NCI-H2196 (cell line): ENCODE measurements around the gene UHMK1.
"Not testable (repeated sequence)": the region's sequence is repeated elsewhere in the genome, so short reads cannot be mapped to it uniquely, and the experiment has no call there.

Experiments used
- DNase-seq: peaks from one replicate; lab custom pipeline; 2025; ENCODE audit not compliant: unreplicated experiment; lab: John Stamatoyannopoulos, UW

Gene UHMK1

GRCh38 chr1:162564762-162565218, 67.2 kb downstream of the UHMK1 start:
- DNase-seq: no peak

- DNase-seq: no peak
Observed at GRCh38 chr1:162565460-162565859, 67.8 kb downstream of the UHMK1 start.

- DNase-seq: no peak
Observed at GRCh38 chr1:162566870-162567269, 69.3 kb downstream of the UHMK1 start.

GRCh38 chr1:162568802-162569201, 71.2 kb downstream of the UHMK1 start:
- DNase-seq: peak; percentile 11

- DNase-seq: no peak
Observed at GRCh38 chr1:162570718-162571117, 73.1 kb downstream of the UHMK1 start.

GRCh38 chr1:162571121-162571520, 73.5 kb downstream of the UHMK1 start:
- DNase-seq: not testable (repeated sequence)

GRCh38 chr1:162571696-162572095, 74.1 kb downstream of the UHMK1 start:
- peak; percentile 59 for DNase-seq

- no peak for DNase-seq
Observed at GRCh38 chr1:162573136-162573535, 75.5 kb downstream of the UHMK1 start.

GRCh38 chr1:162578071-162578700, 80.6 kb downstream of the UHMK1 start:
- DNase-seq: no peak

- DNase-seq: no peak
Observed at GRCh38 chr1:162578936-162579335, 81.3 kb downstream of the UHMK1 start.
